GM19438 (cell line): Measurements from ENCODE around the gene CEMIP2.

Experiments
- ATAC-seq: cut with Tn5 transposase; IDR thresholded peaks from one replicate; pipeline ENCODE4 v1.9.1; 2021; ENCODE audit warnings: low read depth; ENCODE audit not compliant: unreplicated experiment

CEMIP2 gene

DNA sequence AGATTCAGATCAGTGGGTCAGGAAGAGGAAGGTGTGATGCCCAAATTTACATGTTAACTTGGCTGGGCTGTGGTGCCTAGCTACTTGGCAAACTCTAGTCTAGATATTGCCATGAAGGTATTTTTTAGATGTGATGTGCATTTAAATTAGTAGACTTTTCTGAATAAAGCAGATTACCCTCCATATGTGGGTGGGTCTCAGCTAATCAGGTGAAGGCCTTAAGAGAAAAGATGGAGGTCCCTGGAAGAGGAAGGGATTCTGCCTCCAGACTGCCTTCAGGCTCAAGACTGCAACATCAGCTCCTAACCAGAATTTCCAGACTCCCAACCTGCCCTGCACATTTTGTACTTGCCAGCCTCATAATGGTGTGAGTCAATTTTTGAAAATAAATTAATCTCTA, 115.8 kb downstream of the CEMIP2 start:
- ATAC-seq, result no peak

DNA sequence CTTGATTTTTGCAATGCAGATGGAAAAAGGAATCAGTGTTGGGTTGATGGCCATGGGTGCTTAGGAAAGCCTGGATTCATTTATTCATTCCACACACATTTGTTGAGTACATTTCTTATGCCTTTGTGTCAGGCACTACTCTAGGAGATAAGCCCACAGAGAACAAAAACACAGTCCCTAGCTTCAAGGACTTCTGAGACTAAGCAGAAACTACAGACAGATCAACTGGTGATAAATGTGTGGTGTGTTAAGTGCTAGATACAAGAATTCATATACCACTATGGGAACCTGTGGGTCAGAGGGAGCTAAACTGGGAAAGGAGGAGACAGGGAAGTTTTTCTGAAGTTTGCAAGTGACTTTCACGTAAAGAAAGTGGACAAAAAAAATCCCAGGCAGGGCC, 119.9 kb downstream of the CEMIP2 start:
- no peak for ATAC-seq

DNA sequence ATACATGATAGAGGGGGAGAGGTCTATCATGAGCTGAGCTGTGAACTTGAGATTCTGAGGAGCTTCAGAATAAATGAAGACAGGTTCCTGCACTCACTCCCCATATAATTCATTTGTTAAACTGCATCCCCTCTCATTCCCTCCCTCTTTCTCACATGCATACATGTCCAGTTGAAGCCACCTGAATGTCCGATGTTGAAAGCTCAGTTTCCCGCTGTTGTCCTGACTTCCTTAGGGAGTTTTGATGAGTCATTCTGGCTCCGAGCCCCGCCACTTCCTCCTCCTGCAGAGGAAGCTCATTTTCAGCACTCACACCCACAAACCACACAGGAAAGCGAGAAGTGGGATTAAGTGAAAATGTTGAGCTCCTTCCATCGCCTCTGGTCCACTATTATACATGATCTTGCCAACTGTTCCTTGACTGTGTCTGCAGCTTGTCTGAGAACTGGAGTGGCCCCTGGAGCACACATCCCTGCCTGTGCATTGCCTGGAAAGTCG, 121.2 kb downstream of the CEMIP2 start:
- ATAC-seq, result peak; percentile 75

DNA sequence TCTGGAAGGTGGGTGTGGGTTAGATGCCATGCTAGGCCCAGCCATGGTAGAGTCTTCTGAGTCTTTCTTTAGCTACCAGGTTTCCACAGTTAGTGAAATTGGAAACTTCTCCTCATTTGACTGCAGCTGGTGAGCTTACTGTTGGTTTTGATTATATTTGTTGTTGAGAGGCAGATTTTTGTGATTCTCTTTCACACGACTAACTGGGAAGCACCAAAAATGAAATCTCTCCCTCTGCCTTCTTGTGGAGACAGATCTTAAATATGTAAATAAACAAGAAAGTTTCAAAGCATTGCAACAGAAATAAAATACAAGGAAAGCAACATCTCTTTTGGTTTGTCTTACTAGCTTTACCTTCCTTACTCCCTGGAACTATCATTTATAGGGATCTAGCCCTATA, 122.2 kb downstream of the CEMIP2 start:
- no peak for ATAC-seq

DNA sequence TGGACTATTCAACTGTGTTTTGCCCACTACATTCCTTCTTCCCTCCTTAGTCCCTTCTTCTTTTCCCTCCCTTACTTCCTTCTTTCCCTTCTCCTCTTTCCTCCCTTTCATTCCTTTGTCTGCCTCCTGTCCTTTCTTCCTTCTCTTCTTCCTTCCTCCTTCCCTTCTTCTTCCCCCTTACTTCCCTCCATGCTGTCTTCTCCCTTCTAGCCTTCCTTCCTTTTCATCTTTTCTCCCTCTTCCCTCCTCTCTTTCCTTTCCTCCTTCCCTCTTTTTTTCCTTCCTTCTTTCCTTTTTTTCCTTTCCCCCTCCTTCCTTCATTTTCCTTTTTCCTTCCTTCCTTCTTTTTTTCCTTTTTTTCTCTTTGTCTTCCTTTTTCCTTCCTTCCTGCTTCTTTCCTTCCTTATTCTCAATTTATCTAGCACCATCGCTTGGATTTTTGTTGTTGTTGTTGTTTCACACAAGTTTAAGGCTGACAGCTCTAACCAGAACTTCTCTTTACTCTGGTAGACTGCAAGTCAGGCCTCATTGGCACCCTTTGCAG, 123.4 kb downstream of the CEMIP2 start:
- ATAC-seq, result no peak

DNA sequence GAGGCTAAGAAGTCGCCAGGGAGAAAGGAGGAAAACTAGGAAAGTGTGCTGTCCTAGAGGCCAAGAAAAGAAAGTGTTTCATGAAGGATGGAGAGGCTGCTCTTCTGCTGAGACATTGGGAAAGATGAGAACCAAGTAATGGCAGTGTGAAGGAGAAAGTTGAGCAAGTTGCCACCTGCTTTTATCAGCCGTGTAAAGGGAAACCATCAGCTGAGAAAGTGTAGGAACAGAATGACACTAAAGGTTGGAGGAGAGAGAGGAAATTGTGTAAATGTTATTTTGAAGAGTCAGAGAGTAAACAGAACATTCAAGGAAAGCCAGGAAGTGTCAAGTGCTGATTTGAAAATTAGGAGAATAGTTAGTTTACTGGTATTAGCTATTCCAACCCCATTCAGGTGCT, 125.0 kb downstream of the CEMIP2 start:
- ATAC-seq, result no peak

DNA sequence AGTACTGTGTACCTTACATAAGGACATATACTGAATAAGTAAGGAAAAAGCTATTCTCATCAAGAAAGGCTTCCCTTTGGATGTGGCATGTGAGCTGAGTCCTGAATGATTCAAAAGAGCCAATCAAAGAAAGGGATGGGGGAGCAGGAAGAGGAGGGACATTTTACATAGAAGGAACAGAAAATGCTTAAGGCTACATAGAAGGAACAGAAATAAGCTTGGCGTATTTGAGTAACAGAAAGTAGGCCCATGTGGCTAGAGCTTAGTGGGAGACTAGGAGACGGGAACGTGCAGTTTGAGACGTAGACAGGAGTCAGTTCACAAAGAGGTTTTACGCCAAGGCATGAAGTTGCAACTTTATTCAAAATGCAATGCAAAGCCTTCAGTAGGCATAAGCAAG, 126.3 kb downstream of the CEMIP2 start:
- no peak for ATAC-seq

DNA sequence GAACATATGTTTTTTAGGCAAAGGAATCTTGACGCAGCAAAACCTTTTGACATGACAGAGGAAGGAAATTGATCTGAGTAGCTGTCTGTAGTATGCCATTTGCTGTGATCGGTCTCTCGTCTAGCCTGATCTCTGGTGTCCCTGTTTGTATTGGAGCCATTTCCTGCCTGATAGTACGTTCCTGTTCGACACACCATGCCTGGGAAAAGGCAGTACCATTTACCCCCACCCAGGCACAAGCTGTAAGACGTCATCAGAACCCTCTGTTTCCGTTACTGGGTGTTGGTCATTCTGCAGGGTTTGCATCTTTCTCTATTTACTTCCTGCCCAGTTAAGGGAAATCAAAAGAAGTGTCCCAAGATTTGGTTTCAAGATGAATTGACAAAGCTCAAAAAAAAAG, 129.7 kb downstream of the CEMIP2 start:
- ATAC-seq, result no peak

DNA sequence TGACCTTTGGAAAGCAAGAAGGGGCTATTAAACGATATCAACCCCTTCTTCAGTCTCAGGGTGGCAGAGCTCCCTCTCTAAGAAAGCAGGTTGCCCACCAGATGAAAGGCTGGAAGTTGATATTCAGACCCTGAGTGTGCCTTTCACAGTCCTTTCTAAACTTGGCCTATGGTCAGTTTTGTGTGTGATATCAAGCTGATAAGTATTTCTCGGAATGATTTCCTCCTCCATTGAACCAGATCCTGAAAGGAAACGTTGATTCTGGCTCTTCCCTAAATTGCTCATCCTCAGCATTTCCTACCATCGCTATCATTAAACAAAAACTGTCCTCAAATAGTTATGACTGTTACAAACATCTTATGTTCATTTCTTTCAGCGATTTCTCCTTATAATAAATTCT, 130.4 kb downstream of the CEMIP2 start:
- no peak for ATAC-seq

DNA sequence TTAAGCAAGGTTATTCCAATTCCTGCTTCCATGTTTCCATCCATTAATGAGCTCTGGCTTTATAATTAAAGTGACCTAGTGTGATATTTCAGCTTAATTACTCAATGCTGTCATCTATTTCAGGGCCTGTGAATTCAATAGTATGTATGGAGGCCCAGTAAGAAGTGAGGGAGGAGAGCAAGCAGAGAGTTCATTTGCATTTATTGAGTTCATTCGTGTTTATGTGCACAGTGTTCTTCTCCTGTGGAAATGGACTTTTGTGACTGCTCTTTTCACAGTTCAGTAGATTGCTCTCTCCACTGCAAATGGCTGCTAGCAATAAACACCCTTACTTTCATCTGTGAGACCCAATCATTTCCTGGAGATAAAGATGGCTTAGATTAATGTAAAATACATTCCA, 130.9 kb downstream of the CEMIP2 start:
- no peak for ATAC-seq

DNA sequence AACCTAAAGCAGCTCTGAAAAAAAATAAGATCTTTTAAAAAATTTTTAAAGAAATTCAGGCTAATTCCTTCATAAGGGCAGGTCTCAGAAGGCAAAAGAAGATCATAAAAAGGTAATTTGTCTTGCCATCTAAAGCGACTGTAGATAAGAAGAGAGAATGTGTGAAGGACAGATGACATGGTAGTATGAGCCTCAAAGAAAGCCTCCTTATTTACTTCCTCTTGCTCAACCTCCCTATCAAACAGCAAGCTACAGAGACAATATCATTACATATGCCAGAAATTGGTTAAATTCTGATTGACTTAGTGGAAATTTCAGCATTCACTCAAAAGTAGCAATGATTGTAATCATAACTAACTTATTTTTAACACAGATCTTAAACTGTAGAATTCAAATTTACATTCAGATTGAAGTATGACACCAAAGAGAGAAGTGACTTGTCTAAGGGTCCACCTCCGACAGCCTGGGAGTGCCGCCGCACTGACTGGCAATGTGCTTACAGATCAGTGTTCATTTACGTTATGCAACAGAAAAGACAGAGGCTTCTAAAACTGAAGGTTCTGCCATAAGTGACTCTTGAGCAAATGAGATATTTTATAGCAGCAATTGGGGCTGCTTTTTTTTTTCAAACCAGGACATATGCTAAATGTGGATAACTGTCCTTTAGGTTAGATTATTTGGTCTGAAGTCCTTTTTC, 132.0 kb downstream of the CEMIP2 start:
- ATAC-seq, result no peak

DNA sequence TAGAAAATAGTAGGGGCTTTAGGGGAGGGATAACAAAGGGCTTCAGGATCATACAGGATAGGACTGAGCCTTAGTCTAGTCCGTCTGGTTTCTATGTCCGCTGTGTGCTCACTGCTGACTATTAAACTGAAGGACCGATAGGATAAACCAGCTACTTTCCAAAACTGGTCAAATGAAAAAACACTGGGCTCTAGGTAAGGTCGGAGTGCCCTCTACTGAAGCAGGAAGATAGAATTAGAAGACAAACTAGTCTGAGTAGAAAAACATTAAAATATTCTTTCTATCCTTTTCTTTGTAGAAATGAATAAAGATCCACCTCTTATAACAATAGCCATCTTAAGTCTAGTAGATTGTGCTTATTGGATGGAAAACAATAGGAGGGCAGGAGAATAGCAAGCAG, 133.6 kb downstream of the CEMIP2 start:
- no peak for ATAC-seq
